H1 (cell line): ENCODE data around the gene RBM6. TPM values are rescaled to one million over a fixed set of nuclear protein-coding genes. Genes with fewer than 3 reads are reported as not detected.
A peak's percentile ranks its signal among the peaks of the same experiment; 100 is the strongest.

Experiments
- CTCF ChIA-PET: fragments of 300-600 bp; sonication (Branson Sonifier 250); formaldehyde crosslinking; loops from one replicate; lab custom pipeline; 2021; ENCODE audit not compliant: partially characterized antibody; lab: Charles Lee
- POLR2A ChIA-PET: fragments of 300-600 bp; sonication (Branson Sonifier 250); formaldehyde crosslinking; loops from one replicate; lab custom pipeline; 2021; ENCODE audit warnings: inconsistent platforms; ENCODE audit not compliant: partially characterized antibody; lab: Charles Lee
- DNase-seq, 2 experiments: peaks; one replicate each; pipeline versions ENCODE4 v3.0.0 to v3.0.0-alpha.2; 2010 to 2022; ENCODE audit warnings: low spot score in 2 of 2, low read depth in 1 of 2, mixed read lengths in 1 of 2
- FAIRE-seq: peaks from 2 replicates; lab custom pipeline; 2011; peaks lifted over from hg19 to GRCh38; lab: Jason Lieb, UNC
- H2AFZ ChIP-seq: 2 replicates; pipeline ENCODE4 v1.8.1; 2012; ENCODE audit warnings: low read length, inconsistent platforms
- H2AK5ac ChIP-seq: 2 replicates; pipeline ENCODE4 v1.6.1; 2013; ENCODE audit warnings: low read depth, low read length
- H2BK120ac ChIP-seq: replicated peaks from 2 replicates; pipeline ENCODE3; 2013; ENCODE audit warnings: low read depth, low read length, inconsistent platforms
- H2BK12ac ChIP-seq: 2 replicates; pipeline ENCODE4 v1.6.1; 2013; ENCODE audit warnings: low read depth, low read length
- H2BK15ac ChIP-seq: 2 replicates; pipeline ENCODE4 v1.6.1; 2013; ENCODE audit warnings: low read length
- H2BK20ac ChIP-seq: 2 replicates; pipeline ENCODE4 v1.6.1; 2013; ENCODE audit warnings: low read length
- H2BK5ac ChIP-seq: 2 replicates; pipeline ENCODE4 v1.6.1; 2013; ENCODE audit warnings: low read depth, low read length
- H3K14ac ChIP-seq: 2 replicates; pipeline ENCODE4 v1.6.1; 2013; ENCODE audit warnings: inconsistent platforms; ENCODE audit not compliant: insufficient read length
- H3K18ac ChIP-seq: 2 replicates; pipeline ENCODE4 v1.6.1; 2013; ENCODE audit warnings: low read length; ENCODE audit errors: extremely low read depth
- H3K23ac ChIP-seq: 2 replicates; pipeline ENCODE4 v1.6.1; 2013; ENCODE audit warnings: inconsistent platforms; ENCODE audit not compliant: insufficient read length
- H3K23me2 ChIP-seq: 2 replicates; pipeline ENCODE4 v1.6.1; 2013; ENCODE audit warnings: low read depth, low read length
- H3K27ac ChIP-seq: 2 replicates; pipeline ENCODE4 v1.6.1; 2011; ENCODE audit warnings: low read depth, low read length, inconsistent platforms
- H3K27me3 ChIP-seq, 4 experiments: replicated peaks in 1 of 4; 1 replicate in 1 of 4; 2 replicates in 3 of 4; pipeline versions ENCODE4 v1.6.1 to v1.8.1; 2011 to 2013; ENCODE audit warnings: low read length in 3 of 4, mild to moderate bottlenecking in 3 of 4, inconsistent platforms in 2 of 4, mixed read lengths in 2 of 4, moderate library complexity in 1 of 4; ENCODE audit not compliant: control insufficient read depth in 3 of 4, insufficient read depth in 3 of 4; ENCODE audit errors: extremely low read depth in 1 of 4
- H3K36me3 ChIP-seq, 4 experiments: 2 replicates each; pipeline versions ENCODE4 v1.6.1 to v1.8.1; 2011 to 2013; ENCODE audit warnings: mild to moderate bottlenecking in 4 of 4, low read length in 3 of 4, moderate library complexity in 2 of 4, control low read depth in 1 of 4, inconsistent platforms in 1 of 4; ENCODE audit not compliant: insufficient read depth in 4 of 4, control insufficient read depth in 2 of 4
- H3K4ac ChIP-seq: replicated peaks from 2 replicates; pipeline ENCODE3; 2013; ENCODE audit warnings: low read length, low read depth, mixed read lengths, inconsistent platforms; ENCODE audit not compliant: insufficient read length
- H3K4me1 ChIP-seq, 4 experiments: replicated peaks in 1 of 4; 1 replicate in 1 of 4; 2 replicates in 3 of 4; pipeline versions ENCODE4 v1.6.1 to v1.8.1; 2011 to 2013; ENCODE audit warnings: low read length in 3 of 4, inconsistent platforms in 2 of 4, mixed read lengths in 1 of 4; ENCODE audit not compliant: insufficient read depth in 4 of 4, control insufficient read depth in 3 of 4
- H3K4me2 ChIP-seq, 2 experiments: 2 replicates each; pipeline versions ENCODE4 v1.6.1 to v1.8.1; 2011 to 2013; ENCODE audit warnings: low read depth in 2 of 2, low read length in 2 of 2, control low read depth in 1 of 2, inconsistent platforms in 1 of 2, mild to moderate bottlenecking in 1 of 2; ENCODE audit not compliant: insufficient read depth in 1 of 2
- H3K4me3 ChIP-seq, 4 experiments: fragments of 200-600, 300-600 bp in 1 of 4; sonication (generic), shearing (Covaris generic), sonication (Bioruptor Twin) in 1 of 4; 2 replicates each; pipeline versions ENCODE4 v1.5.1 to v1.8.1; 2011 to 2016; ENCODE audit warnings: low read length in 4 of 4, low read depth in 3 of 4, control low read depth in 2 of 4, inconsistent platforms in 2 of 4, mild to moderate bottlenecking in 2 of 4, mixed read lengths in 1 of 4, moderate library complexity in 1 of 4; ENCODE audit not compliant: insufficient read depth in 2 of 4; ENCODE audit errors: extremely low read depth in 1 of 4
- H3K56ac ChIP-seq: replicated peaks from 2 replicates; pipeline ENCODE3; 2013; ENCODE audit warnings: low read depth, mild to moderate bottlenecking, mixed read lengths, low read length, inconsistent platforms; ENCODE audit not compliant: insufficient read length
- H3K79me1 ChIP-seq: 2 replicates; pipeline ENCODE4 v1.6.1; 2013; ENCODE audit warnings: low read depth, low read length, control low read depth
- H3K79me2 ChIP-seq, 2 experiments: 2 replicates each; pipeline versions ENCODE4 v1.6.1 to v1.8.1; 2012 to 2013; ENCODE audit warnings: low read length in 2 of 2, mild to moderate bottlenecking in 2 of 2, inconsistent platforms in 1 of 2; ENCODE audit not compliant: insufficient read depth in 2 of 2, control insufficient read depth in 1 of 2
- H3K9ac ChIP-seq, 4 experiments: replicated peaks in 1 of 4; 1 replicate in 1 of 4; 2 replicates in 3 of 4; pipeline versions ENCODE4 v1.6.1 to v1.8.1; 2011 to 2013; ENCODE audit warnings: low read depth in 3 of 4, low read length in 3 of 4, control low read depth in 2 of 4, mild to moderate bottlenecking in 2 of 4, moderate library complexity in 2 of 4, inconsistent platforms in 1 of 4; ENCODE audit errors: extremely low read depth in 1 of 4
- H3K9me3 ChIP-seq, 2 experiments: 2 replicates each; pipeline versions ENCODE4 v1.6.1 to v1.8.1; 2012 to 2013; ENCODE audit warnings: mild to moderate bottlenecking in 2 of 2, moderate library complexity in 2 of 2, control low read depth in 1 of 2, inconsistent platforms in 1 of 2, low read depth in 1 of 2, low read length in 1 of 2, mixed read lengths in 1 of 2; ENCODE audit not compliant: insufficient read depth in 2 of 2
- H4K20me1 ChIP-seq, 2 experiments: replicated peaks in 1 of 2; 2 replicates each; pipeline versions ENCODE3 to v1.8.1; 2011 to 2013; ENCODE audit warnings: inconsistent platforms in 2 of 2, low read length in 2 of 2, mild to moderate bottlenecking in 1 of 2; ENCODE audit not compliant: insufficient read depth in 2 of 2, control insufficient read depth in 1 of 2
- H4K5ac ChIP-seq: 2 replicates; pipeline ENCODE4 v1.6.1; 2013; ENCODE audit warnings: low read length, low read depth, mixed read lengths, inconsistent platforms; ENCODE audit not compliant: insufficient read length
- H4K8ac ChIP-seq: 2 replicates; pipeline ENCODE4 v1.8.0; 2013; ENCODE audit warnings: mild to moderate bottlenecking, moderate library complexity, low read length, inconsistent platforms; ENCODE audit not compliant: insufficient read depth; ENCODE audit errors: extremely low read depth
- H4K91ac ChIP-seq: replicated peaks from 2 replicates; pipeline ENCODE3; 2013; ENCODE audit warnings: low read length, mixed read lengths, inconsistent platforms; ENCODE audit not compliant: insufficient read length
- CBX5 ChIP-seq: fragments of 300-800, 300-1000 bp; sonication (generic); IDR thresholded peaks from 2 replicates; pipeline ENCODE4 v1.7.1; 2016; ENCODE audit warnings: antibody characterized with exemption, low read length, low read depth
- CEBPB ChIP-seq: IDR thresholded peaks from 2 replicates; pipeline ENCODE4 v1.6.1; 2012; ENCODE audit warnings: low read depth, low read length
- EP300 ChIP-seq, 2 experiments: IDR thresholded peaks; 1 replicate in 1 of 2; 2 replicates in 1 of 2; pipeline ENCODE4 v1.6.1; 2011 to 2012; ENCODE audit warnings: low read depth in 2 of 2, low read length in 2 of 2, mild to moderate bottlenecking in 2 of 2, borderline replicate concordance in 1 of 2, inconsistent platforms in 1 of 2, moderate library complexity in 1 of 2
- HDAC6 ChIP-seq: IDR thresholded peaks from one replicate; pipeline ENCODE4 v1.7.1; 2012; ENCODE audit warnings: low read depth, mild to moderate bottlenecking, inconsistent platforms, low read length, moderate library complexity
- NANOG ChIP-seq: IDR thresholded peaks from 2 replicates; pipeline ENCODE4 v1.6.1; 2011; ENCODE audit warnings: low read length, low read depth, mild to moderate bottlenecking, inconsistent platforms; ENCODE audit not compliant: insufficient read depth, poor library complexity, severe bottlenecking
- POLR2AphosphoS5 ChIP-seq: IDR thresholded peaks from 2 replicates; pipeline ENCODE4 v1.6.1; 2011; ENCODE audit warnings: low read depth, low read length
- RBBP5 ChIP-seq: IDR thresholded peaks from 2 replicates; pipeline ENCODE4 v1.7.1; 2012; ENCODE audit warnings: low read depth, mild to moderate bottlenecking, inconsistent platforms, low read length, moderate library complexity, borderline replicate concordance
- RXRA ChIP-seq: IDR thresholded peaks from 2 replicates; pipeline ENCODE4 v1.6.1; 2011; ENCODE audit warnings: low read depth, mild to moderate bottlenecking, low read length, moderate library complexity; ENCODE audit not compliant: insufficient read depth
- SIX5 ChIP-seq: IDR thresholded peaks from 2 replicates; pipeline ENCODE4 v1.6.1; 2011; ENCODE audit warnings: mild to moderate bottlenecking, low read depth, low read length
- SP1 ChIP-seq: IDR thresholded peaks from 2 replicates; pipeline ENCODE4 v1.6.1; 2011; ENCODE audit warnings: low read depth, low read length
- SP4 ChIP-seq: IDR thresholded peaks from 2 replicates; pipeline ENCODE4 v1.6.1; 2012; ENCODE audit warnings: low read length, inconsistent platforms
- TAF1 ChIP-seq: IDR thresholded peaks from 2 replicates; pipeline ENCODE4 v1.6.1; 2011; ENCODE audit warnings: mild to moderate bottlenecking, low read depth, low read length
- TEAD4 ChIP-seq: IDR thresholded peaks from 2 replicates; pipeline ENCODE4 v1.6.1; 2012; ENCODE audit warnings: low read depth, low read length, inconsistent platforms, mixed read lengths
- ZNF274 ChIP-seq: IDR thresholded peaks from 2 replicates; pipeline ENCODE4 v1.7.0; 2012; ENCODE audit warnings: low read length, borderline replicate concordance; ENCODE audit errors: extremely low read depth
- WGBS, 2 experiments: shearing (Covaris generic) in 1 of 2; methylation state at CpG; one replicate each; pipeline versions ENCODE4 v1.1.6 to v1.1.7; 2013 to 2015; ENCODE audit warnings: low lambda C conversion rate in 2 of 2, mixed read lengths in 2 of 2, inconsistent platforms in 1 of 2, low coverage in 1 of 2, missing lambda C conversion rate in 1 of 2; ENCODE audit not compliant: insufficient replicate concordance in 2 of 2, insufficient coverage in 1 of 2, insufficient read length in 1 of 2; ENCODE audit errors: extremely low coverage in 1 of 2, missing lambda C conversion rate in 1 of 2; 5-methylcytosine and 5-hydroxymethylcytosine counted together
- polyA plus RNA-seq, 7 experiments: library from polyadenylated mRNA; depleted of rRNA in 3 of 7; stranded (reverse) in 5 of 7; unstranded in 2 of 7; fragments of >200 nt in 5 of 7; fragments of 200-250 nt in 2 of 7; gene quantifications; 1 replicate in 5 of 7; 2 replicates in 1 of 7; 4 replicates in 1 of 7; pipeline versions ENCODE4 v1.2.1 to v1.2.3, GENCODE V29; 2011 to 2013; ENCODE audit warnings: missing spikeins in 2 of 7, mixed read lengths in 2 of 7
- total RNA-seq: library from RNA; stranded (reverse); fragmentation: NEBNext Ultra II Directional; extraction: Animal tissue kit (Norgen Biotek cat#: 25700); gene quantifications from 2 replicates; pipeline ENCODE4 v1.2.1, GENCODE V29; 2021
- TF ChIP-seq, protein P1 (sequence below): IDR thresholded peaks from 2 replicates; pipeline ENCODE4 v1.6.1; 2011; ENCODE audit warnings: low read depth, mild to moderate bottlenecking, low read length; ENCODE audit not compliant: insufficient read depth

Gene RBM6
- total and polyA plus RNA-seq, 2 of the 8 experiments (the other 6 are each of a cell fraction or from before 2014, with no cell fraction given), result 30.6 to 80.1 TPM

DNA sequence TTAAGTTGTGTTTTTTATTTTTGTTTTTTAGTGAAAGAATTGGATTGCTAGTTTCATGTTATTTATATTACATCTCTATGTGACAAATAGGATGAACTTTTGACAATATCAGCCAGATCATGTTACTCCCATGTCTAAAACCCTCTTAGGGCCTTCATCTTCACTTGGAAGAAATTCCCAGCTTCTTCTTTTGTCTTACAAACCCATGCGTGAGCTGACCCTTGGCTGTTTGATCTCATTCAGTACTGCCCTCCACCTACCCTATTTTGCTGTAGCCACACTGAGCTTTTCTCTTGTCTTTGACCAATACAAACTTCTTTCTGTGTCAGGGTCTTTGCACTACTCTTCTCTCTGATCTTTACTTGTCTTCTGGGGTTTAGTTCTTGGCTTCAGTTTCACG lies 37.0 kb downstream of the RBM6 start:
- Histone ChIP-seq H2BK15ac (no peak overlapping the region), H3K23me2 (no peaks in the 10 kb centered on the region), H3K27me3 (no peaks in the 10 kb centered on the region), H4K8ac (no peak overlapping the region), H3K23ac (no peak overlapping the region), H2BK12ac (no peak overlapping the region), H3K56ac (no peak overlapping the region), H2AK5ac (no peak overlapping the region), H3K4me2 (no peak overlapping the region), H3K4me1 (peaks cover 0 to 3% (median 0%) of the 10 kb centered on the region in 4 experiments; a peak in 1 of 7 replicates), H4K5ac (no peak overlapping the region), H3K9me3 (no peaks in the 10 kb centered on the region), H3K14ac (no peak overlapping the region), H3K27ac (no peak overlapping the region), H3K4me3 (no peak overlapping the region), H3K79me2 (no peaks in the 10 kb centered on the region; a peak in 1 of 4 replicates), H3K4ac (no peak overlapping the region), H4K91ac (no peak overlapping the region), H2AFZ (no peak overlapping the region), H3K79me1 (no peaks in the 10 kb centered on the region), H2BK20ac (no peak overlapping the region), H3K9ac (no peak overlapping the region), H2BK120ac (no peak overlapping the region), H2BK5ac (no peak overlapping the region), H3K18ac (no peak overlapping the region), H4K20me1 (peaks cover 0 to 4% of the 10 kb centered on the region in 2 experiments), H3K36me3 (peaks cover 3 to 24% (median 14%) of the 10 kb centered on the region in 4 experiments)
- FAIRE-seq, result peak; percentile 19
- 82% methylated on average over 2 of the region's 2 CpGs; no CpG with 5 or more reads in 1 of the 2 experiments for WGBS, 2 experiments
- POLR2A ChIA-PET, result no interaction called here
- no peak for DNase-seq
- CTCF ChIA-PET, result no interaction called here
- no peak for TF ChIP-seq RXRA
- no peak for TF ChIP-seq ZNF274
- TF ChIP-seq EP300 (IDR thresholded peaks at IDR 0.05; ENCODE audit: borderline replicate concordance in 1 of 2, low read depth in 2 of 2, low read length in 2 of 2), result no peak
- TF ChIP-seq SP1, result no peak
- TF ChIP-seq CEBPB, result no peak
- no peak for TF ChIP-seq SP4
- TF ChIP-seq HDAC6, result no peak
- TF ChIP-seq, protein P1, sequence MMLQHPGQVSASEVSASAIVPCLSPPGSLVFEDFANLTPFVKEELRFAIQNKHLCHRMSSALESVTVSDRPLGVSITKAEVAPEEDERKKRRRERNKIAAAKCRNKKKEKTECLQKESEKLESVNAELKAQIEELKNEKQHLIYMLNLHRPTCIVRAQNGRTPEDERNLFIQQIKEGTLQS, result no peak
- TF ChIP-seq RBBP5, result no peak
- no peak for TF ChIP-seq TEAD4
- no peak for TF ChIP-seq NANOG
- TF ChIP-seq CBX5, result no peak
- TF ChIP-seq TAF1, result no peak
- TF ChIP-seq SIX5, result no peak
- no peak for TF ChIP-seq POLR2AphosphoS5
